Stomach (tissue), 4 donors: ENCODE data around the gene ANKS1B.

Experiments used
- EP300 ChIP-seq: sonication (generic); formaldehyde crosslinking; IDR thresholded peaks from one replicate; pipeline ENCODE4 v1.6.1; 2017; ENCODE audit warnings: antibody characterized with exemption
- POLR2A ChIP-seq, 4 donors: fragments of 450-650 bp; IDR thresholded peaks; one replicate each; pipeline ENCODE4 v1.6.1; 2016; ENCODE audit warnings: antibody characterized with exemption in 4 of 4, control low read depth in 2 of 4, mild to moderate bottlenecking in 1 of 4, moderate library complexity in 1 of 4
- POLR2AphosphoS5 ChIP-seq, 3 donors: sonication (generic); formaldehyde crosslinking; IDR thresholded peaks; one replicate each; pipeline ENCODE4 v1.6.1; 2016; ENCODE audit warnings: antibody characterized with exemption in 3 of 3
- TF ChIP-seq, protein P1 (sequence below), 7 experiments: fragments of 450-650 bp in 4 of 7; fragments of 200-600 bp in 3 of 7; sonication (generic) in 3 of 7; IDR thresholded peaks; one replicate each; pipeline ENCODE4 v1.5.1; 2016 to 2019; ENCODE audit warnings: antibody characterized with exemption in 7 of 7, control low read depth in 2 of 7, mild to moderate bottlenecking in 1 of 7

GRCh38 chr12:98912401-98912974 is 1072.2 kb downstream of the ANKS1B start:
- no peak for TF ChIP-seq POLR2A (IDR thresholded peaks at IDR 0.05)
- TF ChIP-seq, protein P1, sequence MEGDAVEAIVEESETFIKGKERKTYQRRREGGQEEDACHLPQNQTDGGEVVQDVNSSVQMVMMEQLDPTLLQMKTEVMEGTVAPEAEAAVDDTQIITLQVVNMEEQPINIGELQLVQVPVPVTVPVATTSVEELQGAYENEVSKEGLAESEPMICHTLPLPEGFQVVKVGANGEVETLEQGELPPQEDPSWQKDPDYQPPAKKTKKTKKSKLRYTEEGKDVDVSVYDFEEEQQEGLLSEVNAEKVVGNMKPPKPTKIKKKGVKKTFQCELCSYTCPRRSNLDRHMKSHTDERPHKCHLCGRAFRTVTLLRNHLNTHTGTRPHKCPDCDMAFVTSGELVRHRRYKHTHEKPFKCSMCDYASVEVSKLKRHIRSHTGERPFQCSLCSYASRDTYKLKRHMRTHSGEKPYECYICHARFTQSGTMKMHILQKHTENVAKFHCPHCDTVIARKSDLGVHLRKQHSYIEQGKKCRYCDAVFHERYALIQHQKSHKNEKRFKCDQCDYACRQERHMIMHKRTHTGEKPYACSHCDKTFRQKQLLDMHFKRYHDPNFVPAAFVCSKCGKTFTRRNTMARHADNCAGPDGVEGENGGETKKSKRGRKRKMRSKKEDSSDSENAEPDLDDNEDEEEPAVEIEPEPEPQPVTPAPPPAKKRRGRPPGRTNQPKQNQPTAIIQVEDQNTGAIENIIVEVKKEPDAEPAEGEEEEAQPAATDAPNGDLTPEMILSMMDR (IDR thresholded peaks at IDR 0.05): no peak
- no peak for TF ChIP-seq EP300
- no peak for TF ChIP-seq POLR2AphosphoS5 (IDR thresholded peaks at IDR 0.05)
